Muscle of leg (tissue), 11 donors: ENCODE measurements around the gene SSBP3. TPM values are rescaled to one million over a fixed set of nuclear protein-coding genes. Genes with fewer than 3 reads are reported as not detected.
A peak's percentile ranks its signal among the peaks of the same experiment; 100 is the strongest.

Experiments
- DNase-seq: peaks from one replicate; pipeline ENCODE4 v3.0.0; 2013
- H3K27ac ChIP-seq: one replicate; pipeline ENCODE4 v1.5.1; 2013; ENCODE audit warnings: mild to moderate bottlenecking, low read length, control low read depth
- H3K27me3 ChIP-seq: one replicate; pipeline ENCODE4 v1.6.1; 2013; ENCODE audit warnings: low read length; ENCODE audit not compliant: control insufficient read depth, insufficient read depth
- H3K36me3 ChIP-seq: one replicate; pipeline ENCODE4 v1.6.1; 2013; ENCODE audit warnings: low read length; ENCODE audit not compliant: control insufficient read depth, insufficient read depth
- H3K4me1 ChIP-seq: one replicate; pipeline ENCODE4 v1.6.1; 2013; ENCODE audit warnings: low read length; ENCODE audit not compliant: control insufficient read depth, insufficient read depth
- H3K4me3 ChIP-seq: one replicate; pipeline ENCODE4 v1.5.1; 2013; ENCODE audit warnings: low read length, control low read depth
- H3K9me3 ChIP-seq: replicated peaks from 2 replicates; pipeline ENCODE4 v1.6.1; 2013; ENCODE audit warnings: low read depth, low read length; ENCODE audit not compliant: control insufficient read depth
- WGBS: methylation state at CpG from one replicate; pipeline ENCODE4 v1.1.5; 2013; ENCODE audit warnings: missing lambda C conversion rate; ENCODE audit not compliant: insufficient coverage; 5-methylcytosine and 5-hydroxymethylcytosine counted together
- polyA plus RNA-seq, 8 donors: library from polyadenylated mRNA; unstranded; fragments of 120-200 nt; gene quantifications; one replicate each; pipeline versions ENCODE4 v1.2.1 to v1.2.3, GENCODE V29; 2013; ENCODE audit warnings: inconsistent platforms in 1 of 8, low replicate concordance in 1 of 8; ENCODE audit not compliant: insufficient read length in 8 of 8, insufficient read depth in 1 of 8
- total RNA-seq: library from RNA; stranded (reverse); fragments of 120-200 nt; gene quantifications from one replicate; pipeline ENCODE4 v1.2.4, GENCODE V29; 2013

Gene SSBP3
- total and polyA plus RNA-seq, 9 donors: 14.9 to 63.8 (median 54.2) TPM

- Histone ChIP-seq H3K27ac (no peak overlapping the region), H3K4me1 (peaks cover 49% of the 10 kb centered on the region), H3K36me3 (peaks cover 9% of the 10 kb centered on the region), H3K4me3 (no peak overlapping the region), H3K27me3 (no peaks in the 10 kb centered on the region), H3K9me3 (no peaks in the 10 kb centered on the region)
- WGBS: 62% methylated on average over 8 of the region's 8 CpGs
- no peak for DNase-seq
Observed at GRCh38 chr1:54265126-54265525, 141.1 kb downstream of the SSBP3 start.

GRCh38 chr1:54263601-54264226, 142.5 kb downstream of the SSBP3 start:
- peak overlapping the region; percentile 47 for H3K27ac ChIP-seq
- 86% methylated on average over 4 of the region's 6 CpGs for WGBS
- H3K4me1 ChIP-seq: peaks cover 38% of the 10 kb centered on the region
- H3K9me3 ChIP-seq: no peaks in the 10 kb centered on the region
- no peaks in the 10 kb centered on the region for H3K27me3 ChIP-seq
- peaks cover 9% of the 10 kb centered on the region for H3K36me3 ChIP-seq
- H3K4me3 ChIP-seq: no peak overlapping the region
- no peak for DNase-seq

- H3K4me3 ChIP-seq: no peak overlapping the region
- peaks cover 9% of the 10 kb centered on the region for H3K36me3 ChIP-seq
- 95% methylated on average over 6 of the region's 7 CpGs for WGBS
Observed at GRCh38 chr1:54262244-54262643, 143.9 kb downstream of the SSBP3 start.

GRCh38 chr1:54260810-54261209, 145.4 kb downstream of the SSBP3 start:
- H3K27me3 ChIP-seq: no peaks in the 10 kb centered on the region
- no peaks in the 10 kb centered on the region for H3K9me3 ChIP-seq
- WGBS: 70% methylated on average over 10 of the region's 10 CpGs
- no peak overlapping the region for H3K27ac ChIP-seq
- no peak overlapping the region for H3K4me3 ChIP-seq
- peaks cover 2% of the 10 kb centered on the region for H3K36me3 ChIP-seq
- no peak for DNase-seq
- H3K4me1 ChIP-seq: peaks cover 29% of the 10 kb centered on the region

More at GRCh38 chr1:54262244-54262643, 143.9 kb downstream of the SSBP3 start:
- no peak for DNase-seq
- Histone ChIP-seq H3K27me3 (no peaks in the 10 kb centered on the region), H3K27ac (no peak overlapping the region), H3K4me1 (peaks cover 29% of the 10 kb centered on the region), H3K9me3 (no peaks in the 10 kb centered on the region)

- Histone ChIP-seq H3K27ac (no peak overlapping the region), H3K36me3 (peaks cover 2% of the 10 kb centered on the region), H3K4me3 (no peak overlapping the region), H3K9me3 (no peaks in the 10 kb centered on the region), H3K4me1 (peaks cover 29% of the 10 kb centered on the region), H3K27me3 (no peaks in the 10 kb centered on the region)
- 79% methylated on average over 13 of the region's 16 CpGs for WGBS
- DNase-seq: no peak
Observed at GRCh38 chr1:54259546-54260140, 146.6 kb downstream of the SSBP3 start.

- Histone ChIP-seq H3K4me1 (peaks cover 33% of the 10 kb centered on the region), H3K9me3 (no peaks in the 10 kb centered on the region), H3K27ac (no peak overlapping the region), H3K36me3 (peaks cover 5% of the 10 kb centered on the region), H3K4me3 (no peak overlapping the region), H3K27me3 (no peaks in the 10 kb centered on the region)
- DNase-seq: no peak
- WGBS: 91% methylated on average over 17 of the region's 23 CpGs
Observed at GRCh38 chr1:54257876-54258275, 148.3 kb downstream of the SSBP3 start.

- WGBS: 81% methylated on average over 8 of the region's 10 CpGs
- H3K36me3 ChIP-seq: peaks cover 5% of the 10 kb centered on the region
- no peak overlapping the region for H3K4me3 ChIP-seq
- no peaks in the 10 kb centered on the region for H3K9me3 ChIP-seq
- DNase-seq: no peak
- H3K27ac ChIP-seq: no peak overlapping the region
- H3K4me1 ChIP-seq: peaks cover 36% of the 10 kb centered on the region
- H3K27me3 ChIP-seq: no peaks in the 10 kb centered on the region
Observed at GRCh38 chr1:54257346-54257620, 148.9 kb downstream of the SSBP3 start.

GRCh38 chr1:54256522-54257345, 149.5 kb downstream of the SSBP3 start:
- no peak overlapping the region for H3K4me3 ChIP-seq
- H3K9me3 ChIP-seq: no peaks in the 10 kb centered on the region
- DNase-seq: no peak
- H3K4me1 ChIP-seq: peaks cover 37% of the 10 kb centered on the region
- WGBS: 100% methylated on average over 1 of the region's 13 CpGs
- no peaks in the 10 kb centered on the region for H3K27me3 ChIP-seq
- H3K27ac ChIP-seq: no peak overlapping the region
- H3K36me3 ChIP-seq: peaks cover 8% of the 10 kb centered on the region

- Histone ChIP-seq H3K27ac (no peak overlapping the region), H3K36me3 (peaks cover 19% of the 10 kb centered on the region), H3K4me1 (peaks cover 41% of the 10 kb centered on the region), H3K9me3 (no peaks in the 10 kb centered on the region), H3K4me3 (no peak overlapping the region), H3K27me3 (no peaks in the 10 kb centered on the region)
- WGBS: 93% methylated on average over 2 of the region's 9 CpGs
- DNase-seq: no peak
Observed at GRCh38 chr1:54255026-54255702, 151.0 kb downstream of the SSBP3 start.

GRCh38 chr1:54254055-54254454, 152.1 kb downstream of the SSBP3 start:
- Histone ChIP-seq H3K4me3 (no peak overlapping the region), H3K27me3 (no peaks in the 10 kb centered on the region), H3K36me3 (peaks cover 19% of the 10 kb centered on the region), H3K27ac (no peak overlapping the region), H3K9me3 (no peaks in the 10 kb centered on the region), H3K4me1 (peaks cover 47% of the 10 kb centered on the region)
- 33% methylated on average over 9 of the region's 10 CpGs for WGBS
- peak; percentile 39 for DNase-seq
